Activated CD4-positive, alpha-beta T cell treated with anti-CD3 and anti-CD28 coated beads, Interleukin-2, amount 10 ng/mL, durations not matched to agents 24 days and 14 days (primary cell): ENCODE measurements around the gene TAF4. TPM values are rescaled to one million over a fixed set of nuclear protein-coding genes. Genes with fewer than 3 reads are reported as not detected.

Experiments
- DNase-seq: peaks from one replicate; pipeline ENCODE4 v3.0.0; 2022
- H3K27ac Mint-ChIP-seq: one replicate; pipeline ENCODE4 v1.8.0; 2022; ENCODE audit warnings: mild to moderate bottlenecking, mixed read lengths
- H3K27me3 Mint-ChIP-seq: one replicate; pipeline ENCODE4 v1.8.0; 2022; ENCODE audit warnings: mixed read lengths
- H3K36me3 Mint-ChIP-seq: one replicate; pipeline ENCODE4 v1.8.0; 2022; ENCODE audit warnings: low read depth, mild to moderate bottlenecking, mixed read lengths
- H3K4me1 Mint-ChIP-seq: one replicate; pipeline ENCODE4 v1.8.0; 2021; ENCODE audit warnings: mixed read lengths
- H3K4me3 Mint-ChIP-seq: one replicate; pipeline ENCODE4 v1.8.0; 2022; ENCODE audit warnings: mild to moderate bottlenecking, moderate library complexity, mixed read lengths
- H3K9me3 Mint-ChIP-seq: one replicate; pipeline ENCODE4 v1.8.0; 2021; ENCODE audit warnings: mixed read lengths
- intact Hi-C: fragments of 100-400 bp; cut with micrococcal nuclease; formaldehyde crosslinking; loops from one replicate; pipeline ENCODE4 v1.15.1; 2023
- total RNA-seq: library from RNA; stranded (reverse); gene quantifications from 2 replicates; pipeline ENCODE4 v1.2.3, GENCODE V29; 2022

Gene TAF4
- 25.6 and 26.6 TPM in 2 replicates for total RNA-seq

GRCh38 chr20:62065674-62066338 lies at the start of gene TAF4:
Gene TAF4 (minus strand): TSS chr20:62065881. CDS start chr20:62065810, 71 bp downstream.
- Mint-ChIP-seq H3K4me1 (peaks cover 30% of the 10 kb centered on the region), H3K36me3 (peaks cover 7% of the 10 kb centered on the region), H3K27ac (peak within 1 kb of the TSS; percentile 89), H3K9me3 (no peaks in the 10 kb centered on the region), H3K4me3 (peak within 1 kb of the TSS; percentile 88), H3K27me3 (peaks cover 3% of the 10 kb centered on the region)
- peak; percentile 95 for DNase-seq
- intact Hi-C loops: loop anchor here (1.0 to 2.0 kb wide), 2 partner anchors 55 to 77 kb away; partner anchors contain the start of genes PSMA7 and SS18L1

- no peaks in the 10 kb centered on the region for H3K9me3 Mint-ChIP-seq
- H3K4me3 Mint-ChIP-seq: no peak overlapping the region
- DNase-seq: no peak
- H3K27me3 Mint-ChIP-seq: no peaks in the 10 kb centered on the region
- no peaks in the 10 kb centered on the region for H3K36me3 Mint-ChIP-seq
- peaks cover 8% of the 10 kb centered on the region for H3K4me1 Mint-ChIP-seq
- H3K27ac Mint-ChIP-seq: no peak overlapping the region
- intact Hi-C loops: no loop called here
Observed at GRCh38 chr20:62114894-62115293, 49.2 kb upstream of the TAF4 start.

- DNase-seq: no peak
- H3K36me3 Mint-ChIP-seq: peaks cover 2% of the 10 kb centered on the region
- no peaks in the 10 kb centered on the region for H3K27me3 Mint-ChIP-seq
- no peak overlapping the region for H3K4me3 Mint-ChIP-seq
- H3K27ac Mint-ChIP-seq: no peak overlapping the region
- H3K4me1 Mint-ChIP-seq: peaks cover 2% of the 10 kb centered on the region
- intact Hi-C loops: no loop called here
- H3K9me3 Mint-ChIP-seq: peaks cover 10% of the 10 kb centered on the region
Observed at GRCh38 chr20:62112368-62112767, 46.7 kb upstream of the TAF4 start.

- H3K36me3 Mint-ChIP-seq: peaks cover 2% of the 10 kb centered on the region
- H3K27ac Mint-ChIP-seq: no peak overlapping the region
- no peaks in the 10 kb centered on the region for H3K27me3 Mint-ChIP-seq
- H3K4me3 Mint-ChIP-seq: no peak overlapping the region
- DNase-seq: no peak
- H3K9me3 Mint-ChIP-seq: peaks cover 14% of the 10 kb centered on the region
- intact Hi-C loops: no loop called here
- H3K4me1 Mint-ChIP-seq: no peaks in the 10 kb centered on the region
Observed at GRCh38 chr20:62111148-62111547, 45.5 kb upstream of the TAF4 start.

GRCh38 chr20:62105592-62105991 lies 39.9 kb upstream of the TAF4 start:
- Mint-ChIP-seq H3K4me1 (no peaks in the 10 kb centered on the region), H3K27me3 (no peaks in the 10 kb centered on the region), H3K4me3 (no peak overlapping the region), H3K27ac (no peak overlapping the region), H3K9me3 (peaks cover 21% of the 10 kb centered on the region), H3K36me3 (peaks cover 7% of the 10 kb centered on the region)
- DNase-seq: no peak
- intact Hi-C loops: no loop called here

- Mint-ChIP-seq H3K9me3 (peaks cover 27% of the 10 kb centered on the region), H3K4me1 (no peaks in the 10 kb centered on the region), H3K27me3 (no peaks in the 10 kb centered on the region), H3K4me3 (no peak overlapping the region), H3K36me3 (peaks cover 7% of the 10 kb centered on the region), H3K27ac (no peak overlapping the region)
- no peak for DNase-seq
- intact Hi-C loops: no loop called here
Observed at GRCh38 chr20:62104791-62105345, 39.2 kb upstream of the TAF4 start.

- Mint-ChIP-seq H3K27me3 (no peaks in the 10 kb centered on the region), H3K4me3 (no peak overlapping the region), H3K9me3 (peaks cover 25% of the 10 kb centered on the region), H3K36me3 (peaks cover 6% of the 10 kb centered on the region), H3K4me1 (no peaks in the 10 kb centered on the region), H3K27ac (no peak overlapping the region)
- intact Hi-C loops: no loop called here
- no peak for DNase-seq
Observed at GRCh38 chr20:62104234-62104789, 38.6 kb upstream of the TAF4 start.

GRCh38 chr20:62103508-62104233 lies 38.0 kb upstream of the TAF4 start:
- intact Hi-C loops: no loop called here
- Mint-ChIP-seq H3K4me1 (no peaks in the 10 kb centered on the region), H3K9me3 (peaks cover 20% of the 10 kb centered on the region), H3K36me3 (peaks cover 4% of the 10 kb centered on the region), H3K27ac (no peak overlapping the region), H3K4me3 (no peak overlapping the region), H3K27me3 (no peaks in the 10 kb centered on the region)
- no peak for DNase-seq

GRCh38 chr20:62101078-62101477 lies 35.4 kb upstream of the TAF4 start:
- Mint-ChIP-seq H3K4me1 (no peaks in the 10 kb centered on the region), H3K9me3 (peaks cover 13% of the 10 kb centered on the region), H3K4me3 (no peak overlapping the region), H3K36me3 (peaks cover 4% of the 10 kb centered on the region), H3K27me3 (no peaks in the 10 kb centered on the region), H3K27ac (no peak overlapping the region)
- DNase-seq: no peak
- intact Hi-C loops: no loop called here

GRCh38 chr20:62097881-62098407 lies 32.3 kb upstream of the TAF4 start:
- no peak for DNase-seq
- intact Hi-C loops: no loop called here
- Mint-ChIP-seq H3K36me3 (no peaks in the 10 kb centered on the region), H3K9me3 (peaks cover 7% of the 10 kb centered on the region), H3K27me3 (no peaks in the 10 kb centered on the region), H3K4me3 (no peak overlapping the region), H3K4me1 (no peaks in the 10 kb centered on the region), H3K27ac (no peak overlapping the region)

GRCh38 chr20:62096421-62097380 lies 31.0 kb upstream of the TAF4 start:
- no peak overlapping the region for H3K4me3 Mint-ChIP-seq
- no peak for DNase-seq
- no peaks in the 10 kb centered on the region for H3K27me3 Mint-ChIP-seq
- intact Hi-C loops: no loop called here
- no peaks in the 10 kb centered on the region for H3K4me1 Mint-ChIP-seq
- H3K36me3 Mint-ChIP-seq: no peaks in the 10 kb centered on the region
- no peak overlapping the region for H3K27ac Mint-ChIP-seq
- peaks cover 12% of the 10 kb centered on the region for H3K9me3 Mint-ChIP-seq

- intact Hi-C loops: no loop called here
- no peak overlapping the region for H3K4me3 Mint-ChIP-seq
- no peaks in the 10 kb centered on the region for H3K36me3 Mint-ChIP-seq
- DNase-seq: no peak
- H3K9me3 Mint-ChIP-seq: peaks cover 7% of the 10 kb centered on the region
- H3K27ac Mint-ChIP-seq: no peak overlapping the region
- no peaks in the 10 kb centered on the region for H3K4me1 Mint-ChIP-seq
- no peaks in the 10 kb centered on the region for H3K27me3 Mint-ChIP-seq
Observed at GRCh38 chr20:62089393-62089792, 23.7 kb upstream of the TAF4 start.
